Measurements from ENCODE around the gene UBAP2L.

- TF ChIP-seq CTCF (IDR thresholded peaks at IDR 0.05) (no peak), EZH2 (IDR thresholded peaks at IDR 0.05; ENCODE audit: borderline replicate concordance, insufficient read depth, low read depth, low read length, poor library complexity, severe bottlenecking) (no peak)
These were observed 28.3 kb upstream of the UBAP2L start for GRCh38 chr1:154192476-154192875.
